ENCODE data around the gene UGT1A3.

Gene UGT1A3

GRCh38 chr2:233758141-233758540, 29.3 kb downstream of the UGT1A3 start:
- no peak for DNase-seq (ENCODE audit: low read depth)

GRCh38 chr2:233758849-233759248, 30.0 kb downstream of the UGT1A3 start:
- no peak for DNase-seq (ENCODE audit: low read depth)

DNA sequence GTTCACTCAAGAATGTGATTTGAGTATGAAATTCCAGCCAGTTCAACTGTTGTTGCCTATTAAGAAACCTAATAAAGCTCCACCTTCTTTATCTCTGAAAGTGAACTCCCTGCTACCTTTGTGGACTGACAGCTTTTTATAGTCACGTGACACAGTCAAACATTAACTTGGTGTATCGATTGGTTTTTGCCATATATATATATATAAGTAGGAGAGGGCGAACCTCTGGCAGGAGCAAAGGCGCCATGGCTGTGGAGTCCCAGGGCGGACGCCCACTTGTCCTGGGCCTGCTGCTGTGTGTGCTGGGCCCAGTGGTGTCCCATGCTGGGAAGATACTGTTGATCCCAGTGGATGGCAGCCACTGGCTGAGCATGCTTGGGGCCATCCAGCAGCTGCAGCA, 31.2 kb downstream of the UGT1A3 start, which contains the start of gene UGT1A1:
Gene UGT1A1 (plus strand): TSS at position 228 of the 400 bp plus-strand sequence. CDS start 18 bp downstream, at position 246.
- no peak for DNase-seq (ENCODE audit: low read depth)

- no peak for DNase-seq (ENCODE audit: low read depth)
Measured at GRCh38 chr2:233761040-233761769, 32.4 kb downstream of the UGT1A3 start.

DNA sequence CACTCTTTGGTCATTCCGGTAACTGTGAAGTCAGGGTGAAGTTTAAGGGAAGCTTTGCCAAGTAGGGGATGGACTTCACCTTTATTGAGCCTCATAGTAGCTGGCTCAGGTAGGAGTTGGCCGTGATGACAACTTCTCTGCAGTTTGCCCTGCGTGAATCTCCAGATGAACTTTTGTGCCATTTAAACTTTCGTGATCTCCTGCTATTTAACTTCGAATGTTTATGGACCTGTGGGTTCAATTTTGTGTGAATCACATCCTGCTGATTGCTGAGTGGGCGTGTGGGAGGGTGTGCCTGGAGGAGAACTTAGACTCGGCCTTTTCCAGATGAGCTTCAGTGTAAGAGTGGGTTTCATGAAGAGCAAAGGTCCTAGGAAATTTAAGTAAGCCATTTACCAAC, 35.4 kb downstream of the UGT1A3 start:
- DNase-seq (ENCODE audit: low read depth) = no peak

DNA sequence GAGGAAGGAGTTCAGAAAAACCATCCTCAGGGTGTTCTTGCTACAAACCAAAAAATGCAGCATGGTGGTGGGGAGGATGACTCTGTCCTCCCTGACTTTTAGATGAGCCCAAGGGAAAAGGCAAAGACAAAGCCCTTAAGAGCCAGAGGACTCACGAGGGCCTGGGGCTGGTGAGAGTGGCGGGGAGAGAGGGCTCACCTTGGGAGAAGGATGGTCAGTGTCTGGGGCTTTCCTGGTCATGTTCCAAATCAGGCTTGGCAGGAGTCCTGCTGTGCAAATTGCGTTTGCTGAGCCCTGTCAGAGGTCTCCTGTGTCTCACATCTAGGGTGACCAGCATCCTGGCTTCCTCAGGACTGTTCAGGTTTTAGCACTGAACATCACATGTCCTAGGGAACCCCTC, 35.9 kb downstream of the UGT1A3 start:
- DNase-seq (ENCODE audit: low read depth) = no peak

- no peak for DNase-seq (ENCODE audit: low read depth)
Measured at GRCh38 chr2:233766416-233766815, 37.6 kb downstream of the UGT1A3 start.

GRCh38 chr2:233768076-233768475, 39.2 kb downstream of the UGT1A3 start:
- no peak for DNase-seq (ENCODE audit: low read depth)

DNA sequence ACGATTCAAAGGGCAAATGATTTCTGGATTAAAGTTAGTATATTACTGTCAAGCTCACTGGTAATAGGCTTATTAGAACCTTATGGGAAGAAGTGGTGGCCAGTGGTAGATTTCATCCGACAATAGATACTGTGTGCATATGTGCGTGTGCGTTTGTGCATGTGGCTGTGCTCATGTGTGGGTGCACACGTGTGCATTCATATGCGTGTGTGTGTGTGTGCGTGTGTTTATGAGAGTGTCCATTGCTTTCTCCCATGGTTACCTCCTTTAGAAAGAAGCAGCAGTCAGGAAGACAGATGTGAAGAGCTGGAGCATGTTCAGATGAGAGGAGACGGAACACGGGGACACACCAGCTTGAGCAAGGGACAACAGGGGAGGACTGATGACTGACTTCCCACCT, 40.4 kb downstream of the UGT1A3 start:
- no peak for DNase-seq (ENCODE audit: low read depth)

GRCh38 chr2:233772153-233772552, 43.3 kb downstream of the UGT1A3 start:
- DNase-seq (ENCODE audit: low read depth) = no peak

- no peak for DNase-seq (ENCODE audit: low read depth)
Measured at GRCh38 chr2:233772583-233772982, 43.7 kb downstream of the UGT1A3 start.

- no peak for DNase-seq (ENCODE audit: low read depth)
Measured at GRCh38 chr2:233773854-233774253, 45.0 kb downstream of the UGT1A3 start.

DNA sequence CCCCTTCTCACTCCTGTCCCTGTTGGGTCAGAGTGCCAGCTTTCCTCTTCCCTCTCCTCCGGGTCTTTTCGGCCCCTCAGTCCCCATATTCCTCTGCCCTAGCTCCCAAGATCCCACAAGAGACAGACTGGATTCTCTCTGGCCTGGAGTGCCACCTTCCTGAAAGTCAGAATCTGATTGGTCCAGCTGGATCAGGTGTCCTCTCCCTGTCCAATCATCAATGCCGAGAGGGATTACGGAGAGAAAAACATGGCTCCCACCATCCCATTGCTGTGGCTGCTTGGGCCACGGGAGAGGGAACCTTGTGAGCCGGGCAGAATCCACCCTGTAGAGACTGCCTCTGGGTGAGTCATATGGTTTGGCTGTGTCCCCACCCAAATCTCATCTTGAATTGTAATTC, 46.6 kb downstream of the UGT1A3 start:
- DNase-seq (ENCODE audit: low read depth) = no peak

- no peak for DNase-seq (ENCODE audit: low read depth)
Measured at GRCh38 chr2:233778030-233778429, 49.2 kb downstream of the UGT1A3 start, which contains the start of gene MROH2A. Gene MROH2A, plus strand, starts transcription at chr2:233778330. Its CDS starts 1,029 bp downstream, at chr2:233779359.

DNA sequence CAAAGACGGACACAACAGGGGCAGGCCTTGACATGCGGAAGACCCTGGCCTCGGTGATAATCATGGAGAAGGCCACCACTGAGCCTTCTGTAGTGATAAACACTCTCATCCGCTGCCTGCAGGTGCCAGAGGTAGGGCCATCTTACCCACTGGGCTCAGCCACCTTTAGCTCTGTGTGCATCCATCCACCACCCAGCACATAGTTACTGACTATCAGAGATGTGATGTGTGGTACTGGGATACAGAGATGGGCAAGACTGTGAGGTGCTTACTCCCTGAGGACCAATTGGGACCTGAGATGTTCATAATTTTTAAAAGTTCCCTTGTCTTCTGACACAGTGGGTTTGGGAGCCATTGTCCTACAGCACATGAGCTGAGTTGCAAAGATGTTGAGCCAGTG, 50.9 kb downstream of the UGT1A3 start:
- no peak for DNase-seq (ENCODE audit: low read depth)

DNA sequence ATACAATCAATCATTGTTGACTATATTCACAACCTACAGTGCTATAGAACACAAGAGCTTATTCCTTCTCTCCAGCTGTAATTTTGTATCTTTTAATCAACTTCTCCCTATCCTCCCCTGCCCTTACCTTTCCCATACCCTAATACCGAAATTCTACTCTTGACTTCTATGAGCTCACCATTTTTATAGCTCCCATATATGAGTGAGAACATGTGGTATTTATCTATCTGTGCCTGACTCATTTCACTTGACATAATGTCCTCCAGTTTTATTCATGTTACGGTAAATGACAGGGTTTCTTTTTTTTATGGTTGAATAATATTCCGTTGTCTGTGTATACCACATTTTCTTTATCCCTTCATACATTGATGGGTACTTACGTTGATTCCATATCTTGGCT, 51.9 kb downstream of the UGT1A3 start:
- no peak for DNase-seq (ENCODE audit: low read depth)

GRCh38 chr2:233789554-233789953, 60.7 kb downstream of the UGT1A3 start:
- DNase-seq (ENCODE audit: low read depth) = no peak

- no peak for DNase-seq (ENCODE audit: low read depth)
Measured at GRCh38 chr2:233791151-233791882, 62.5 kb downstream of the UGT1A3 start.

DNA sequence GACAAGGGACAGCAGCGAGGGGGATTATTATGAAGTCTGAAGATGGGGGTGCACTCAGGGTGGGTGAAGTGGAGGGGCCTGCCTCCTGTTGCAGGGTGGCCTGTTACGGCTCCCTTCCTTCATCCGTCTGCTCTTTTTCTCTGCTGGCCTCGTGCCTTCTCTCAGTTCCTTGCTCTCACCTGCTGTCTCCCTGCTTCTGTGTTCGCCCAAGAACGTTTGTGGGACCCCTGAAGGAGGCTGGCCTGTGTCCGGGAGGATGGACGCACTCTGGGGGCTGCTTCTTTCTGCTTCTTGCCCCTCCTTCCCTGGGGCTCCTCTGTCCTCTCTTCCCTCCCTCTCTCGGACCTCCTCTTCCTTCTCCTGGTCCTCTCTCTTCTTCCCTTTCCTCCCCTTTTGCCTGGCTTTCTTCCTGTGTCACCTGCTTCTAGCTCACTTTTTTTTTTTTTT, 63.1 kb downstream of the UGT1A3 start:
- DNase-seq (ENCODE audit: low read depth) = no peak

- no peak for DNase-seq (ENCODE audit: low read depth)
Measured at GRCh38 chr2:233792720-233793119, 63.9 kb downstream of the UGT1A3 start.

DNA sequence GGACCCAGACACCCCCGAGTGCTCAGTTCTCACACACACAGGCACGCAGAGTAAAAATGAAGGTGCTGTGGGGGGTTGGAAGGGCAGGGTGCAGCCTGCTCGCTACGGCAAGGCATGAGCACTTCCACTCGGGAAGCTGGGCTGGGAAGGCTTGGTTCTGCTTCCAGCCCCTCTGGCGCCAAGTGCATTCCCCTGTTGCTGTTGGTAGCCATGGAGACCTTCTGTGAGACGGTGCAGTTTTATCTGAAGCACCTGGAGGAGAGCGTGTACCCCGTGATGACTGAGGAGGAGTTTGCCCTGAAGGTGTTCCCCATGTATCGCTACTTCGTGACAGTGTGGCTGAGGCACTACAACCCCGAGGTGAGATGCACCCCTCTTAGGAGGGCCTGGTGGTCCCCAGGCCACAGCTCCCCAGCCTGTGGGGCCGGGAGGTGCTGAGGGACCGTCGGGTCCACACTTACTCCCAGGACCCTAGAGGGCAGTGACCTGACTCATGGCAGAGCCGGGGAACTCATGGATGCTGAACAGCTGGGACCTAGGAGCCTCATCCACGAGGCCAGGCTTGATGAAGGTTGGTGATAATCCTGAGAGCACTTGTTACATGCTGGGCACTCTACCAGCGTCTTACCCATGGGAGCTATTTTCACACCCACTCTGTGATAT, 64.8 kb downstream of the UGT1A3 start:
- DNase-seq (ENCODE audit: low read depth) = no peak

GRCh38 chr2:233794128-233794658, 65.4 kb downstream of the UGT1A3 start:
- DNase-seq (ENCODE audit: low read depth) = no peak
